ENCODE data around the gene ANGPTL8. TPM values are rescaled to one million over a fixed set of nuclear protein-coding genes. Genes with fewer than 3 reads are reported as not detected.

Gene ANGPTL8
- total and polyA plus RNA-seq, 9 of the 15 experiments (the other 6 are each of a cell fraction or from before 2014, with no cell fraction given), result not detected

- no peak for TF ChIP-seq THRAP3 (IDR thresholded peaks at IDR 0.05; ENCODE audit: borderline replicate concordance)
- peak; percentile 63 for TF ChIP-seq MEIS2 (IDR thresholded peaks at IDR 0.05; ENCODE audit: partially characterized antibody)
- TF ChIP-seq BRD4 (IDR thresholded peaks at IDR 0.05), result no peak
- TF ChIP-seq HNRNPUL1 (IDR thresholded peaks at IDR 0.05; ENCODE audit: low read length), result no peak
- no peak for TF ChIP-seq ZNF282 (CRISPR knock-in tag; IDR thresholded peaks at IDR 0.05)
- no peak for TF ChIP-seq KHSRP (IDR thresholded peaks at IDR 0.05)
- no peak for TF ChIP-seq NR3C1 (CRISPR knock-in tag; IDR thresholded peaks at IDR 0.05)
- no peak for TF ChIP-seq OTX1 (CRISPR knock-in tag; IDR thresholded peaks at IDR 0.05)
- no peak for TF ChIP-seq ZNF639 (CRISPR knock-in tag; conservative IDR thresholded peaks at IDR 0.05 in 1 of 2, IDR thresholded peaks at IDR 0.05 in 1 of 2)
- 0 out of 2 replicates have a peak, but pooled peaks have one; percentile 10 for TF ChIP-seq KLF16 (IDR thresholded peaks at IDR 0.05)
- no peak for TF ChIP-seq ATF1 (CRISPR knock-in tag; IDR thresholded peaks at IDR 0.05)
- TF ChIP-seq ATF1 (tag; IDR thresholded peaks at IDR 0.05), result 0 out of 2 replicates have a peak, but pooled peaks have one; percentile 8
- TF ChIP-seq PYGO2 (tag; IDR thresholded peaks at IDR 0.05), result no peak
- TF ChIP-seq SMARCA5 (IDR thresholded peaks at IDR 0.05), result no peak
- TF ChIP-seq KDM5B (IDR thresholded peaks at IDR 0.05; ENCODE audit: insufficient replicate concordance, low read depth, low read length), result no peak
- no peak for TF ChIP-seq RREB1 (CRISPR knock-in tag; IDR thresholded peaks at IDR 0.05)
- no peak for TF ChIP-seq ZNF311 (CRISPR knock-in tag; IDR thresholded peaks at IDR 0.05)
- TF ChIP-seq TAF15 (IDR thresholded peaks at IDR 0.05; ENCODE audit: low read depth, low read length), result no peak
- no peak for TF ChIP-seq HMG20B (CRISPR knock-in tag; IDR thresholded peaks at IDR 0.05)
- TF ChIP-seq ARHGAP35 (IDR thresholded peaks at IDR 0.05; ENCODE audit: partially characterized antibody), result no peak
- peak; percentile 50 for TF ChIP-seq MAFG (tag; conservative IDR thresholded peaks at IDR 0.05)
- TF ChIP-seq HEY1 (CRISPR knock-in tag; IDR thresholded peaks at IDR 0.05; ENCODE audit: borderline replicate concordance), result no peak
- TF ChIP-seq MAZ (CRISPR knock-in tag; conservative IDR thresholded peaks at IDR 0.05 in 1 of 2, IDR thresholded peaks at IDR 0.05 in 1 of 2), result 0 out of 4 replicates have a peak, but pooled peaks of 1 of the 2 experiments have one; percentile 12
- no peak for TF ChIP-seq KDM1A (IDR thresholded peaks at IDR 0.05)
Measured at GRCh38 chr19:11242864-11243797, 3.7 kb downstream of the ANGPTL8 start (continued).

Measured in K562 (cell line).